ENCODE data around the gene GPATCH2L. TPM values are rescaled to one million over a fixed set of nuclear protein-coding genes. Genes with fewer than 3 reads are reported as not detected.

The GPATCH2L gene
- polyA plus RNA-seq, 2 of the 4 experiments (the other 2 are of a cell fraction): 19.6 to 30.9 TPM

- Histone ChIP-seq H3K27ac (no peak overlapping the region), H3K4me3 (no peak overlapping the region), H3K9me3 (no peaks in the 10 kb centered on the region), H3K4me2 (no peak overlapping the region), H3K4me1 (no peaks in the 10 kb centered on the region)
- POLR2A ChIA-PET: no interaction called here
- WGBS (ENCODE audit: missing lambda C conversion rate): 34% methylated on average over 26 of the region's 30 CpGs
- ATAC-seq (no peak), FAIRE-seq (no peak), DNase-seq (ENCODE audit: low read depth in 1 of 2, low spot score in 1 of 2) (no peak)
- CTCF ChIA-PET: interaction anchor here (0.9 to 1.2 kb wide), 2 partner anchors 9 to 11 kb away, joined by 3 read pairs; no protein-coding TSS in a partner anchor
- TF ChIP-seq RFX5 (IDR thresholded peaks at IDR 0.05) (no peak), NPAS2 (CRISPR knock-in tag; IDR thresholded peaks at IDR 0.05; ENCODE audit: borderline replicate concordance) (no peak)
Measured at GRCh38 chr14:76131071-76131965, 20.4 kb upstream of the GPATCH2L start.

GRCh38 chr14:76133103-76133502, 18.6 kb upstream of the GPATCH2L start:
- H3K4me2 ChIP-seq: no peak overlapping the region
- POLR2A ChIA-PET: no interaction called here
- CTCF ChIA-PET: interaction anchor here (1.3 kb wide), 1 partner anchor 219 kb away, joined by 3 read pairs; no protein-coding TSS in a partner anchor
- no peak for TF ChIP-seq RFX5 (IDR thresholded peaks at IDR 0.05)
- TF ChIP-seq CBX2 (IDR thresholded peaks at IDR 0.05; ENCODE audit: borderline replicate concordance, low read depth): no peak
- peak; percentile 70 for TF ChIP-seq EHMT2 (IDR thresholded peaks at IDR 0.05; ENCODE audit: low read depth)
- 0 out of 4 replicates have a peak, but pooled peaks of 1 of the 2 experiments have one; percentile 19 for TF ChIP-seq CEBPB (IDR thresholded peaks at IDR 0.05)
- no peak for TF ChIP-seq JUN (IDR thresholded peaks at IDR 0.05)
- no peak for TF ChIP-seq NPAS2 (CRISPR knock-in tag; IDR thresholded peaks at IDR 0.05; ENCODE audit: borderline replicate concordance)
- TF ChIP-seq, protein P1, sequence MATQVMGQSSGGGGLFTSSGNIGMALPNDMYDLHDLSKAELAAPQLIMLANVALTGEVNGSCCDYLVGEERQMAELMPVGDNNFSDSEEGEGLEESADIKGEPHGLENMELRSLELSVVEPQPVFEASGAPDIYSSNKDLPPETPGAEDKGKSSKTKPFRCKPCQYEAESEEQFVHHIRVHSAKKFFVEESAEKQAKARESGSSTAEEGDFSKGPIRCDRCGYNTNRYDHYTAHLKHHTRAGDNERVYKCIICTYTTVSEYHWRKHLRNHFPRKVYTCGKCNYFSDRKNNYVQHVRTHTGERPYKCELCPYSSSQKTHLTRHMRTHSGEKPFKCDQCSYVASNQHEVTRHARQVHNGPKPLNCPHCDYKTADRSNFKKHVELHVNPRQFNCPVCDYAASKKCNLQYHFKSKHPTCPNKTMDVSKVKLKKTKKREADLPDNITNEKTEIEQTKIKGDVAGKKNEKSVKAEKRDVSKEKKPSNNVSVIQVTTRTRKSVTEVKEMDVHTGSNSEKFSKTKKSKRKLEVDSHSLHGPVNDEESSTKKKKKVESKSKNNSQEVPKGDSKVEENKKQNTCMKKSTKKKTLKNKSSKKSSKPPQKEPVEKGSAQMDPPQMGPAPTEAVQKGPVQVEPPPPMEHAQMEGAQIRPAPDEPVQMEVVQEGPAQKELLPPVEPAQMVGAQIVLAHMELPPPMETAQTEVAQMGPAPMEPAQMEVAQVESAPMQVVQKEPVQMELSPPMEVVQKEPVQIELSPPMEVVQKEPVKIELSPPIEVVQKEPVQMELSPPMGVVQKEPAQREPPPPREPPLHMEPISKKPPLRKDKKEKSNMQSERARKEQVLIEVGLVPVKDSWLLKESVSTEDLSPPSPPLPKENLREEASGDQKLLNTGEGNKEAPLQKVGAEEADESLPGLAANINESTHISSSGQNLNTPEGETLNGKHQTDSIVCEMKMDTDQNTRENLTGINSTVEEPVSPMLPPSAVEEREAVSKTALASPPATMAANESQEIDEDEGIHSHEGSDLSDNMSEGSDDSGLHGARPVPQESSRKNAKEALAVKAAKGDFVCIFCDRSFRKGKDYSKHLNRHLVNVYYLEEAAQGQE (IDR thresholded peaks at IDR 0.05): peak; percentile 93
- no peak overlapping the region for H3K27ac ChIP-seq
- WGBS (ENCODE audit: missing lambda C conversion rate): 6% methylated on average over 4 of the region's 4 CpGs
- H3K9me3 ChIP-seq: no peaks in the 10 kb centered on the region
- H3K4me3 ChIP-seq: no peak overlapping the region
- H3K4me1 ChIP-seq: no peaks in the 10 kb centered on the region
- peak in 1 of 2 experiments; percentile 16 for DNase-seq (ENCODE audit: low read depth in 1 of 2, low spot score in 1 of 2)
- no peak for FAIRE-seq
- no peak for ATAC-seq

- Histone ChIP-seq H3K4me1 (no peaks in the 10 kb centered on the region), H3K27ac (no peak overlapping the region), H3K4me3 (no peak overlapping the region), H3K9me3 (no peaks in the 10 kb centered on the region), H3K4me2 (no peak overlapping the region)
- TF ChIP-seq MYC (IDR thresholded peaks at IDR 0.05; ENCODE audit: borderline replicate concordance, low read length): no peak
- no peak for TF ChIP-seq HMGXB4 (CRISPR knock-in tag; IDR thresholded peaks at IDR 0.05; ENCODE audit: borderline replicate concordance)
- TF ChIP-seq, protein P2, sequence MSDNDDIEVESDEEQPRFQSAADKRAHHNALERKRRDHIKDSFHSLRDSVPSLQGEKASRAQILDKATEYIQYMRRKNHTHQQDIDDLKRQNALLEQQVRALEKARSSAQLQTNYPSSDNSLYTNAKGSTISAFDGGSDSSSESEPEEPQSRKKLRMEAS (IDR thresholded peaks at IDR 0.05): no peak
- no peak for TF ChIP-seq CEBPB (IDR thresholded peaks at IDR 0.05)
- WGBS (ENCODE audit: missing lambda C conversion rate): 49% methylated on average over 19 of the region's 19 CpGs
- FAIRE-seq (no peak), DNase-seq (ENCODE audit: low read depth in 1 of 2, low spot score in 1 of 2) (no peak), ATAC-seq (no peak)
- CTCF ChIA-PET: interaction anchor here (0.6 to 1.7 kb wide), 2 partner anchors 218 to 316 kb away, joined by 3 to 7 read pairs; no protein-coding TSS in a partner anchor
- POLR2A ChIA-PET: no interaction called here
Measured at GRCh38 chr14:76134231-76134630, 17.5 kb upstream of the GPATCH2L start.

All from A549 (cell line).